ENCODE data around the gene ADGRE1.

ADGRE1 gene

DNA sequence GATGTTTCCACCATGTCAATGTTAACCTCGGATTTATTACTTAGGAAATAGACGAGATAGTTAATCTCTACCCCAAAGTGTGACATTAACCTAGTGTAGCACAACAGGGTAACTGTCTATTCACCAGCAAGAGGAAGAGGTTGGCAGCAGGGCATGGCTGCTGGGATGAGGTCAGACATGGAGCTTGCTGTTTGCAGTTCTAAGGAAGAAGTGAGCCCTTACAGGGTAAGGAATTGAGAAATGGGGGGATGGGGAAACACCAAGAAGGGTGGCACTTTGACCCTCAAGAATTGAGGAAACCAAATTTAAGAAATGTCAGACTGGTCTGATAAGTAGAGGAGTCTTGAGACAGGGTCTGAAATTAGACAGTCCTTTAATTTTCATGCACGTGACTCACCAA, 71.4 kb downstream of the ADGRE1 start:
- no peaks in the 10 kb centered on the region for H3K27me3 ChIP-seq (ENCODE audit: control insufficient read depth, insufficient read depth, low read length)
- no peak overlapping the region for H3K27ac ChIP-seq (ENCODE audit: low read depth, low read length)
- no peak overlapping the region; the same call in 1 of the 2 replicates for H3K4me3 ChIP-seq (ENCODE audit: low read depth, low read length)
- H3K36me3 ChIP-seq (ENCODE audit: control insufficient read depth, insufficient read depth, low read length) = no peaks in the 10 kb centered on the region
- no peaks in the 10 kb centered on the region for H3K4me1 ChIP-seq (ENCODE audit: control insufficient read depth, insufficient read depth, low read length)
- H3K9ac ChIP-seq (ENCODE audit: low read depth, low read length) = no peak overlapping the region
- H3K9me3 ChIP-seq (ENCODE audit: control insufficient read depth, insufficient read depth, low read length) = peaks cover 88% of the 10 kb centered on the region

GRCh38 chr19:6963244-6963852, 76.0 kb downstream of the ADGRE1 start:
- H3K9ac ChIP-seq (ENCODE audit: low read depth, low read length) = no peak overlapping the region
- no peak overlapping the region for H3K27ac ChIP-seq (ENCODE audit: low read depth, low read length)
- H3K9me3 ChIP-seq (ENCODE audit: control insufficient read depth, insufficient read depth, low read length) = peaks cover 81% of the 10 kb centered on the region

GRCh38 chr19:6963937-6964336, 76.6 kb downstream of the ADGRE1 start:
- peaks cover 80% of the 10 kb centered on the region for H3K9me3 ChIP-seq (ENCODE audit: control insufficient read depth, insufficient read depth, low read length)
- no peaks in the 10 kb centered on the region for H3K36me3 ChIP-seq (ENCODE audit: control insufficient read depth, insufficient read depth, low read length)
- H3K27me3 ChIP-seq (ENCODE audit: control insufficient read depth, insufficient read depth, low read length) = no peaks in the 10 kb centered on the region

More at GRCh38 chr19:6963244-6963852, 76.0 kb downstream of the ADGRE1 start:
- Histone ChIP-seq H3K4me3 (ENCODE audit: low read depth, low read length) (no peak overlapping the region), H3K36me3 (ENCODE audit: control insufficient read depth, insufficient read depth, low read length) (no peaks in the 10 kb centered on the region), H3K27me3 (ENCODE audit: control insufficient read depth, insufficient read depth, low read length) (no peaks in the 10 kb centered on the region), H3K4me1 (ENCODE audit: control insufficient read depth, insufficient read depth, low read length) (no peaks in the 10 kb centered on the region)

DNA sequence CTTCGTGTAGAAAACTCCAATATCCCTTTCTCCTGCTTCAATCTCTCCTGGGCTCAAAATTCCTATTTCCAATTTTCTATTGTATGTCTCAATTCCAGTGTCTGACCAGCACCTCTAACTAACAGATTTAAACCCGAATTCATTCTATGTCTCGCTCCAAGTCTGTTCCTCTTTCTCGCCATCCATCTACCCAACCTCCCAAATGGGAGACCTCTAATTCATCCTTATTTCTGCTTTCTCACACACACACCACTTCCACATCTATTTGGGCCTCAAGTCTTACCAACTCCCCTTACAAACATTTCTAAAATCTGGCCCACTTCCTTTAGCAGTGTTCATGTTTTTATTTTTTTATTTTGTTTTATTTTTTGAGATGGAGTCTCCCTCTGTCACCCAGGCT, 80.6 kb downstream of the ADGRE1 start:
- Histone ChIP-seq H3K4me1 (ENCODE audit: control insufficient read depth, insufficient read depth, low read length) (no peaks in the 10 kb centered on the region), H3K9me3 (ENCODE audit: control insufficient read depth, insufficient read depth, low read length) (peaks cover 86% of the 10 kb centered on the region), H3K27me3 (ENCODE audit: control insufficient read depth, insufficient read depth, low read length) (no peaks in the 10 kb centered on the region), H3K9ac (ENCODE audit: low read depth, low read length) (no peak overlapping the region), H3K36me3 (ENCODE audit: control insufficient read depth, insufficient read depth, low read length) (no peaks in the 10 kb centered on the region), H3K4me3 (ENCODE audit: low read depth, low read length) (no peak overlapping the region), H3K27ac (ENCODE audit: low read depth, low read length) (no peak overlapping the region)

More at GRCh38 chr19:6963937-6964336, 76.6 kb downstream of the ADGRE1 start:
- H3K4me1 ChIP-seq (ENCODE audit: control insufficient read depth, insufficient read depth, low read length) = no peaks in the 10 kb centered on the region
- no peak overlapping the region for H3K9ac ChIP-seq (ENCODE audit: low read depth, low read length)
- H3K4me3 ChIP-seq (ENCODE audit: low read depth, low read length) = no peak overlapping the region
- no peak overlapping the region for H3K27ac ChIP-seq (ENCODE audit: low read depth, low read length)

DNA sequence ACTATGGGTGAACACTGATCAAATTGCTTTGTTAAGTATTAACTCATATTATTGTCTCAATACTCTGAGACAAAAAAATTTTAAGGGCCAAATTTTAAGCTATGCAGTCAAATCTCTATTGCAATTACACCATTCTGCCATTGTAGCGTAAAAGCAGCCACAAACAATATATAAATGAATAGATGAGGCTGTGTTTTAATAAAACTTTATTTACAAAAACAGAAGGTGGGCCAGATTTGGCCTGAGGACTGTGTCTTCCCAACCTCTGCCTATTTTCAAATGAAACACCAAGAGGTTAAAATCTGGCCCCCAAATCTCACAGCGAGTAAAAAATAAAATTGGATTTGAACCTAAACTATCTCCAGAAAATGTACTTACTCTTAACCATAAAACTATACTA, 82.1 kb downstream of the ADGRE1 start:
- H3K36me3 ChIP-seq (ENCODE audit: control insufficient read depth, insufficient read depth, low read length) = no peaks in the 10 kb centered on the region
- no peak overlapping the region for H3K9ac ChIP-seq (ENCODE audit: low read depth, low read length)
- H3K9me3 ChIP-seq (ENCODE audit: control insufficient read depth, insufficient read depth, low read length) = peaks cover 81% of the 10 kb centered on the region
- no peak overlapping the region for H3K4me3 ChIP-seq (ENCODE audit: low read depth, low read length)
- H3K27me3 ChIP-seq (ENCODE audit: control insufficient read depth, insufficient read depth, low read length) = no peaks in the 10 kb centered on the region
- H3K27ac ChIP-seq (ENCODE audit: low read depth, low read length) = no peak overlapping the region
- no peaks in the 10 kb centered on the region for H3K4me1 ChIP-seq (ENCODE audit: control insufficient read depth, insufficient read depth, low read length)

DNA sequence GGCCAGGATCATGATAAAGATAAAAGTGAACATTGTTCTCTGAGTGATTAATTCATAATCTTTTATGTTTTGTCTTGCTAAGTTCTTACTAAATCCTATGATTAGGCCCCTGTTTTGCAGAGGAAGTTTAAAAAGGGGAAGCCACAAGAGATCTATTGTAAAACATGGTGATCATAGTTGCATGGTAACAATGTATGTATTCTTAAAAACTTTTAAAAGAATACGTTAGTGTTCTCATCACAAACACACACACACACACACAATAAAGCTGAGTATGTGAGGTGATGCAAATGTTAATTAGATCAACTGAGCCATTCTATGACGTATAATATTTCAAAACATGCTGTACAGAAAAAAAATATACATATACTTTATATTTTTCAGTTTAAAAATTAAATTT, 82.6 kb downstream of the ADGRE1 start:
- Histone ChIP-seq H3K27ac (ENCODE audit: low read depth, low read length) (no peak overlapping the region), H3K9me3 (ENCODE audit: control insufficient read depth, insufficient read depth, low read length) (peaks cover 83% of the 10 kb centered on the region), H3K9ac (ENCODE audit: low read depth, low read length) (no peak overlapping the region)

GRCh38 chr19:6970443-6970842, 83.1 kb downstream of the ADGRE1 start:
- Histone ChIP-seq H3K4me3 (ENCODE audit: low read depth, low read length) (no peak overlapping the region), H3K27ac (ENCODE audit: low read depth, low read length) (no peak overlapping the region), H3K9me3 (ENCODE audit: control insufficient read depth, insufficient read depth, low read length) (peaks cover 82% of the 10 kb centered on the region), H3K27me3 (ENCODE audit: control insufficient read depth, insufficient read depth, low read length) (no peaks in the 10 kb centered on the region), H3K36me3 (ENCODE audit: control insufficient read depth, insufficient read depth, low read length) (no peaks in the 10 kb centered on the region), H3K4me1 (ENCODE audit: control insufficient read depth, insufficient read depth, low read length) (no peaks in the 10 kb centered on the region), H3K9ac (ENCODE audit: low read depth, low read length) (no peak overlapping the region)

More for the DNA sequence above, 82.6 kb downstream of the ADGRE1 start:
- H3K36me3 ChIP-seq (ENCODE audit: control insufficient read depth, insufficient read depth, low read length) = no peaks in the 10 kb centered on the region
- H3K4me1 ChIP-seq (ENCODE audit: control insufficient read depth, insufficient read depth, low read length) = no peaks in the 10 kb centered on the region
- no peak overlapping the region for H3K4me3 ChIP-seq (ENCODE audit: low read depth, low read length)
- no peaks in the 10 kb centered on the region for H3K27me3 ChIP-seq (ENCODE audit: control insufficient read depth, insufficient read depth, low read length)

- Histone ChIP-seq H3K9me3 (ENCODE audit: control insufficient read depth, insufficient read depth, low read length) (peaks cover 83% of the 10 kb centered on the region), H3K9ac (ENCODE audit: low read depth, low read length) (no peak overlapping the region), H3K27me3 (ENCODE audit: control insufficient read depth, insufficient read depth, low read length) (no peaks in the 10 kb centered on the region), H3K4me1 (ENCODE audit: control insufficient read depth, insufficient read depth, low read length) (no peaks in the 10 kb centered on the region), H3K4me3 (ENCODE audit: low read depth, low read length) (no peak overlapping the region), H3K36me3 (ENCODE audit: control insufficient read depth, insufficient read depth, low read length) (no peaks in the 10 kb centered on the region), H3K27ac (ENCODE audit: low read depth, low read length) (no peak overlapping the region)
Measured at GRCh38 chr19:6971366-6971765, 84.0 kb downstream of the ADGRE1 start.

GRCh38 chr19:6976197-6976596, 88.8 kb downstream of the ADGRE1 start:
- Histone ChIP-seq H3K9ac (ENCODE audit: low read depth, low read length) (no peak overlapping the region), H3K27me3 (ENCODE audit: control insufficient read depth, insufficient read depth, low read length) (no peaks in the 10 kb centered on the region), H3K9me3 (ENCODE audit: control insufficient read depth, insufficient read depth, low read length) (peaks cover 77% of the 10 kb centered on the region), H3K27ac (ENCODE audit: low read depth, low read length) (no peak overlapping the region), H3K36me3 (ENCODE audit: control insufficient read depth, insufficient read depth, low read length) (no peaks in the 10 kb centered on the region), H3K4me3 (ENCODE audit: low read depth, low read length) (0 out of 2 replicates have a peak overlapping the region, but pooled peaks have one; percentile 13), H3K4me1 (ENCODE audit: control insufficient read depth, insufficient read depth, low read length) (no peaks in the 10 kb centered on the region)

DNA sequence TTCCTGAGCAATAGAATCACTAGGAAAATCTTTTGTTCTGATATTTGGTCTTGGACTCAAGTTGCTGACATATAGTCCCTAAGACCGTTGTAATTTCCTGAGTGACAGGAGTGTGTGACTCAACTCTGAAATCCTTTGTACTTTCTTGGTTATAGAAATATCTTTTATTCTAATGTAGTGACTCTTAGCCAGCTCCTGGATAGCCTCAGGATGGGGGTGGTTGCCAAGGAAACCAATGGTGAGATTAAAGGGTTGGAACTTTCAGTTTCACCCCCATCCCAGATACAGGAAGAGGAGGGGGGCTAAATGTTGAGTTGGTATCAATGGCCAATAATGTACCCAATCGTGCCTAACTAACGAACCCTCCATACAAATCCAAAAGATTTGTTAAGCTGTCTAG, 92.0 kb downstream of the ADGRE1 start:
- Histone ChIP-seq H3K4me1 (ENCODE audit: control insufficient read depth, insufficient read depth, low read length) (no peaks in the 10 kb centered on the region), H3K27me3 (ENCODE audit: control insufficient read depth, insufficient read depth, low read length) (no peaks in the 10 kb centered on the region), H3K27ac (ENCODE audit: low read depth, low read length) (no peak overlapping the region), H3K4me3 (ENCODE audit: low read depth, low read length) (no peak overlapping the region), H3K9me3 (ENCODE audit: control insufficient read depth, insufficient read depth, low read length) (peaks cover 84% of the 10 kb centered on the region), H3K36me3 (ENCODE audit: control insufficient read depth, insufficient read depth, low read length) (no peaks in the 10 kb centered on the region), H3K9ac (ENCODE audit: low read depth, low read length) (no peak overlapping the region)

DNA sequence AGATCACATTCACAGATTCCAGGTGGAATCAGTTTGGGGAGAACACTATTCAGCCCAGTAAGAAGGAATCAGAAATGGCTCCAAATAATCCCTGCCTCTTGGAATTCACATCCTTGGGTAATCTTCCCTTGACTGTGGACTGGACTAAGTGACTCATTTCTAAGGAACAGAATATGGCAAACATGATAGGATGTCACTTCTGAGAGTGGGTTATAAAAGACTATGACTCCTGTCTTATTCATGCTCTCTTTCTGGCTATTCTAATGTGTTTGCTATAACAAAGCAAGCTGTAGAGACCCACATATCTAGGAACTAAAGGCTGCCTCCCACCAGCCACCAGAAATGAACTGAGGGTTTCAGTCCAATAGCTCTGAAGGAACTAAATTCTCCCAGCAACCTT, 96.1 kb downstream of the ADGRE1 start:
- H3K9me3 ChIP-seq (ENCODE audit: control insufficient read depth, insufficient read depth, low read length) = peaks cover 79% of the 10 kb centered on the region

More for the DNA sequence above, 96.1 kb downstream of the ADGRE1 start:
- no peaks in the 10 kb centered on the region for H3K27me3 ChIP-seq (ENCODE audit: control insufficient read depth, insufficient read depth, low read length)
- H3K27ac ChIP-seq (ENCODE audit: low read depth, low read length) = no peak overlapping the region
- H3K4me3 ChIP-seq (ENCODE audit: low read depth, low read length) = no peak overlapping the region
- H3K36me3 ChIP-seq (ENCODE audit: control insufficient read depth, insufficient read depth, low read length) = no peaks in the 10 kb centered on the region
- H3K9ac ChIP-seq (ENCODE audit: low read depth, low read length) = no peak overlapping the region
- H3K4me1 ChIP-seq (ENCODE audit: control insufficient read depth, insufficient read depth, low read length) = no peaks in the 10 kb centered on the region

All from HUES48 (cell line).